H9 (cell line): ENCODE results near the gene MUC4. TPM values are rescaled to one million over a fixed set of nuclear protein-coding genes. Genes with fewer than 3 reads are reported as not detected.

ENCODE experiments used
- DNase-seq: peaks from one replicate; pipeline ENCODE4 v3.0.0-alpha.2; 2017
- H2AFZ ChIP-seq: one replicate; pipeline ENCODE4 v1.6.1; 2013; ENCODE audit warnings: mild to moderate bottlenecking, low read length, control low read depth, moderate library complexity
- H2AK5ac ChIP-seq: 2 replicates; pipeline ENCODE4 v1.6.1; 2013; ENCODE audit warnings: low read length, control low read depth, mixed read lengths; ENCODE audit not compliant: insufficient read length
- H2BK120ac ChIP-seq: one replicate; pipeline ENCODE4 v1.6.1; 2013; ENCODE audit warnings: low read depth, mild to moderate bottlenecking, low read length, control low read depth, inconsistent platforms; ENCODE audit not compliant: poor library complexity, severe bottlenecking
- H2BK12ac ChIP-seq: 2 replicates; pipeline ENCODE4 v1.6.1; 2013; ENCODE audit warnings: low read length, control low read depth, mixed read lengths, low read depth; ENCODE audit not compliant: insufficient read length
- H2BK15ac ChIP-seq: 2 replicates; pipeline ENCODE4 v1.6.1; 2013; ENCODE audit warnings: low read depth, low read length, control low read depth
- H2BK20ac ChIP-seq: one replicate; pipeline ENCODE4 v1.6.1; 2013; ENCODE audit warnings: low read depth, mild to moderate bottlenecking, low read length, control low read depth, inconsistent platforms; ENCODE audit not compliant: poor library complexity, severe bottlenecking
- H2BK5ac ChIP-seq: 2 replicates; pipeline ENCODE4 v1.6.1; 2013; ENCODE audit warnings: low read length, control low read depth, mixed read lengths; ENCODE audit not compliant: insufficient read length
- H3K14ac ChIP-seq: 2 replicates; pipeline ENCODE4 v1.6.1; 2013; ENCODE audit warnings: low read length, control low read depth; ENCODE audit not compliant: insufficient read depth
- H3K18ac ChIP-seq: 2 replicates; pipeline ENCODE4 v1.6.1; 2013; ENCODE audit warnings: low read depth, mild to moderate bottlenecking, mixed read lengths, low read length, control low read depth; ENCODE audit not compliant: insufficient read length
- H3K23ac ChIP-seq: 2 replicates; pipeline ENCODE4 v1.6.1; 2013; ENCODE audit warnings: low read length, control low read depth, mixed read lengths, low read depth; ENCODE audit not compliant: insufficient read length
- H3K23me2 ChIP-seq: 2 replicates; pipeline ENCODE4 v1.6.1; 2013; ENCODE audit warnings: low read depth, mild to moderate bottlenecking, mixed read lengths, low read length, control low read depth; ENCODE audit not compliant: insufficient read length, poor library complexity, severe bottlenecking
- H3K27ac ChIP-seq: 2 replicates; pipeline ENCODE4 v1.5.1; 2013; ENCODE audit warnings: low read length, control low read depth, mixed read lengths, low read depth; ENCODE audit not compliant: insufficient read length
- H3K27me3 ChIP-seq: 2 replicates; pipeline ENCODE4 v1.6.1; 2013; ENCODE audit warnings: low read length, control low read depth, inconsistent platforms; ENCODE audit not compliant: insufficient read depth
- H3K4ac ChIP-seq: 2 replicates; pipeline ENCODE4 v1.6.1; 2013; ENCODE audit warnings: low read depth, mild to moderate bottlenecking, control low read depth, inconsistent platforms, low read length, moderate library complexity
- H3K4me1 ChIP-seq: 2 replicates; pipeline ENCODE4 v1.6.1; 2013; ENCODE audit warnings: low read length, control low read depth, inconsistent platforms; ENCODE audit not compliant: insufficient read depth
- H3K4me2 ChIP-seq: 2 replicates; pipeline ENCODE4 v1.6.1; 2013; ENCODE audit warnings: low read length, control low read depth, mixed read lengths; ENCODE audit not compliant: insufficient read length, insufficient read depth
- H3K56ac ChIP-seq: 2 replicates; pipeline ENCODE4 v1.6.1; 2013; ENCODE audit warnings: low read depth, mild to moderate bottlenecking, mixed read lengths, low read length, control low read depth; ENCODE audit not compliant: insufficient read length
- H3K79me1 ChIP-seq: 2 replicates; pipeline ENCODE4 v1.6.1; 2013; ENCODE audit warnings: low read depth, mild to moderate bottlenecking, moderate library complexity, low read length, control low read depth, inconsistent platforms; ENCODE audit not compliant: insufficient read depth, poor library complexity, severe bottlenecking
- H3K79me2 ChIP-seq: 2 replicates; pipeline ENCODE4 v1.6.1; 2013; ENCODE audit warnings: low read length, control low read depth, inconsistent platforms; ENCODE audit not compliant: insufficient read depth
- H3K9ac ChIP-seq: 2 replicates; pipeline ENCODE4 v1.6.1; 2013; ENCODE audit warnings: low read length, control low read depth, mixed read lengths; ENCODE audit not compliant: insufficient read length; ENCODE audit errors: extremely low read depth
- H3K9me3 ChIP-seq: one replicate; pipeline ENCODE4 v1.6.1; 2013; ENCODE audit warnings: low read depth, low read length, inconsistent platforms; ENCODE audit not compliant: control insufficient read depth
- H3T11ph ChIP-seq: one replicate; pipeline ENCODE4 v1.6.1; 2013; ENCODE audit warnings: mild to moderate bottlenecking, low read length, control low read depth, inconsistent platforms
- H4K20me1 ChIP-seq: one replicate; pipeline ENCODE4 v1.6.1; 2013; ENCODE audit not compliant: control insufficient read depth, insufficient read length, insufficient read depth
- H4K5ac ChIP-seq: 2 replicates; pipeline ENCODE4 v1.6.1; 2013; ENCODE audit warnings: low read depth, mild to moderate bottlenecking, mixed read lengths, low read length, control low read depth; ENCODE audit not compliant: insufficient read length
- H4K8ac ChIP-seq: replicated peaks from 2 replicates; pipeline ENCODE4 v1.6.1; 2013; ENCODE audit warnings: low read length, control low read depth, mixed read lengths, low read depth; ENCODE audit not compliant: insufficient read length
- H4K91ac ChIP-seq: 2 replicates; pipeline ENCODE4 v1.6.1; 2013; ENCODE audit warnings: low read depth, mild to moderate bottlenecking, moderate library complexity, mixed read lengths, low read length, control low read depth; ENCODE audit not compliant: insufficient read length
- H3K27ac Mint-ChIP-seq, 3 experiments: 2 replicates in 2 of 3; 3 replicates in 1 of 3; pipeline ENCODE4 v1.8.0; 2020 to 2021; ENCODE audit warnings: mixed read lengths in 3 of 3, mild to moderate bottlenecking in 1 of 3, moderate library complexity in 1 of 3
- H3K27me3 Mint-ChIP-seq: 2 replicates; pipeline ENCODE4 v1.8.0; 2021; ENCODE audit warnings: low read depth, mild to moderate bottlenecking, moderate library complexity, mixed read lengths
- H3K36me3 Mint-ChIP-seq, 3 experiments: 2 replicates in 2 of 3; 3 replicates in 1 of 3; pipeline ENCODE4 v1.8.0; 2020 to 2021; ENCODE audit warnings: low read depth in 3 of 3, mixed read lengths in 3 of 3; ENCODE audit not compliant: insufficient read depth in 1 of 3
- H3K4me1 Mint-ChIP-seq, 2 experiments: 2 replicates each; pipeline ENCODE4 v1.8.0; 2020; ENCODE audit warnings: mixed read lengths in 2 of 2
- H3K4me3 Mint-ChIP-seq, 2 experiments: 2 replicates in 1 of 2; 3 replicates in 1 of 2; pipeline ENCODE4 v1.8.0; 2020 to 2021; ENCODE audit warnings: mild to moderate bottlenecking in 2 of 2, mixed read lengths in 2 of 2, moderate library complexity in 1 of 2
- H3K9me3 Mint-ChIP-seq, 2 experiments: 2 replicates in 1 of 2; 3 replicates in 1 of 2; pipeline ENCODE4 v1.8.0; 2020; ENCODE audit warnings: mild to moderate bottlenecking in 2 of 2, mixed read lengths in 2 of 2, moderate library complexity in 1 of 2
- WGBS: extraction: QIAGEN DNeasy Blood & Tissue Kit; methylation state at CpG from one replicate; pipeline ENCODE4 v1.1.7; 2013; ENCODE audit warnings: missing lambda C conversion rate, low lambda C conversion rate, mixed read lengths; ENCODE audit not compliant: insufficient read length; ENCODE audit errors: extremely low coverage; 5-methylcytosine and 5-hydroxymethylcytosine counted together
- total RNA-seq: library from RNA; stranded (reverse); gene quantifications from 2 replicates; pipeline ENCODE4 v1.2.1, GENCODE V29; 2021
- TF ChIP-seq, protein P1 (sequence below): fragments of 200-600 bp; sonication (generic); conservative IDR thresholded peaks from 3 replicates; pipeline ENCODE4 v1.8.0; 2021; ENCODE audit warnings: antibody characterized with exemption, mild to moderate bottlenecking

The MUC4 gene
- total RNA-seq, 1 experiment from 2014 or later: 1.2 TPM

DNA sequence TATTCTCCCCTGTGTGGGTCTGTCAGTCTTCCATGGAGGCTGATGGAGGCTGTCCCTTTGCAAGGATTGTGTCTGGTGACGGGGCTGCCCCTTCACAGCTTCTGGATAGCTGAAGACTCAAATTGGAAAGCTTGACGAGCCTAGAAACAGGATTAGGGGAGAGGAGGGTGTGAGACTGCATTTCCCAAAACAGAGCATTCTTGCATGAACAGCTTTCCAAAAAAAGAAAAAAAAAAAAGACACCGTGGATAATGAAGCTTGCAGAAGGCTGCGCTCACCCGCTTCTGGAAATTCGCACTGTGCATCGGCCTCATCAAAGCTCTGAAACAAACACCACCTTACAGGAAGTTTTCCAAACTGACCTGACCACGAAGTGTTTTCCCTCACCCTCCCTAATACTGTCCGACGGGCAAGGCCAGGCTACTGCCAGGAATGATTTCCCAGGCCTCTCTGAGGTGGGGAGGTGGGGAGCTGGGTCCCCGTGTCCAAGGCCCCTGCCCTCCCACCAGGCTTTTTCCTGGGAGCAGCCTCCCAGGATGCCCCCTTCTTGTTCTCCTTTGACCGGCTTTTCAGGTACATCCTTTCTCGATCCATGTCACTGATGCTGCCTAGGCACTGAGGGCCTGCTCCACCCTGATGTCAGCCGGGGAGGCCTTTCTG, 24.9 kb upstream of the MUC4 start:
- no peak overlapping the region for H4K8ac ChIP-seq
- H3K23ac ChIP-seq: no peak overlapping the region
- no peak overlapping the region for H2AFZ ChIP-seq
- H3K79me2 ChIP-seq: 0 out of 2 replicates have a peak, but pooled peaks cover under 1% of the 10 kb centered on the region
- Mint-ChIP-seq H3K27ac (peak overlapping the region in 2 of 3 experiments; percentile 4 to 57; a peak in 1 of 7 replicates), H3K9me3 (peaks cover 0 to 2% of the 10 kb centered on the region in 2 experiments; a peak in 2 of 5 replicates), H3K36me3 (no peaks in the 10 kb centered on the region; a peak in 1 of 7 replicates), H3K4me3 (no peak overlapping the region), H3K27me3 (peaks cover 3% of the 10 kb centered on the region; the same call in 1 of the 2 replicates), H3K4me1 (peaks cover 13 to 24% of the 10 kb centered on the region in 2 experiments)
- no peak overlapping the region for H3K14ac ChIP-seq
- no peaks in the 10 kb centered on the region for H3K23me2 ChIP-seq
- TF ChIP-seq, protein P1, sequence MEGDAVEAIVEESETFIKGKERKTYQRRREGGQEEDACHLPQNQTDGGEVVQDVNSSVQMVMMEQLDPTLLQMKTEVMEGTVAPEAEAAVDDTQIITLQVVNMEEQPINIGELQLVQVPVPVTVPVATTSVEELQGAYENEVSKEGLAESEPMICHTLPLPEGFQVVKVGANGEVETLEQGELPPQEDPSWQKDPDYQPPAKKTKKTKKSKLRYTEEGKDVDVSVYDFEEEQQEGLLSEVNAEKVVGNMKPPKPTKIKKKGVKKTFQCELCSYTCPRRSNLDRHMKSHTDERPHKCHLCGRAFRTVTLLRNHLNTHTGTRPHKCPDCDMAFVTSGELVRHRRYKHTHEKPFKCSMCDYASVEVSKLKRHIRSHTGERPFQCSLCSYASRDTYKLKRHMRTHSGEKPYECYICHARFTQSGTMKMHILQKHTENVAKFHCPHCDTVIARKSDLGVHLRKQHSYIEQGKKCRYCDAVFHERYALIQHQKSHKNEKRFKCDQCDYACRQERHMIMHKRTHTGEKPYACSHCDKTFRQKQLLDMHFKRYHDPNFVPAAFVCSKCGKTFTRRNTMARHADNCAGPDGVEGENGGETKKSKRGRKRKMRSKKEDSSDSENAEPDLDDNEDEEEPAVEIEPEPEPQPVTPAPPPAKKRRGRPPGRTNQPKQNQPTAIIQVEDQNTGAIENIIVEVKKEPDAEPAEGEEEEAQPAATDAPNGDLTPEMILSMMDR: no peak
- H2AK5ac ChIP-seq: no peak overlapping the region
- DNase-seq: no peak
- no peak overlapping the region for H2BK20ac ChIP-seq
- H3K27ac ChIP-seq: no peak overlapping the region
- WGBS: no CpG with 5 or more reads among the region's 14 CpGs
- H4K91ac ChIP-seq: no peak overlapping the region
- H2BK12ac ChIP-seq: no peak overlapping the region
- H3K27me3 ChIP-seq: no peaks in the 10 kb centered on the region
- H2BK120ac ChIP-seq: no peak overlapping the region
- H3K9ac ChIP-seq: no peak overlapping the region
- H3K9me3 ChIP-seq: no peaks in the 10 kb centered on the region
- no peak overlapping the region for H3T11ph ChIP-seq
- no peak overlapping the region for H2BK5ac ChIP-seq
- H3K18ac ChIP-seq: no peak overlapping the region
- no peak overlapping the region for H2BK15ac ChIP-seq
- H3K56ac ChIP-seq: no peak overlapping the region
- no peak overlapping the region for H3K4ac ChIP-seq
- H3K4me1 ChIP-seq: no peaks in the 10 kb centered on the region
- H4K5ac ChIP-seq: no peak overlapping the region
- no peaks in the 10 kb centered on the region for H3K79me1 ChIP-seq
- no peak overlapping the region for H3K4me2 ChIP-seq
- no peaks in the 10 kb centered on the region for H4K20me1 ChIP-seq
